ENCODE results near the gene ENO1. TPM values are rescaled to one million over a fixed set of nuclear protein-coding genes. Genes with fewer than 3 reads are reported as not detected.

The ENO1 gene
- total RNA-seq, 1 donor from 2014 or later = 2,577 TPM

GRCh38 chr1:8863138-8863537, 15.3 kb downstream of the ENO1 start:
- no peak for DNase-seq (ENCODE audit: low read depth)
- no peak for TF ChIP-seq CTCF (conservative IDR thresholded peaks at IDR 0.05; ENCODE audit: low read depth, low read length)
- H3K4me3 ChIP-seq (ENCODE audit: low read depth, low read length) = no peak overlapping the region

GRCh38 chr1:8862528-8862927, 16.0 kb downstream of the ENO1 start:
- DNase-seq (ENCODE audit: low read depth) = no peak
- TF ChIP-seq CTCF (conservative IDR thresholded peaks at IDR 0.05; ENCODE audit: low read depth, low read length) = peak; percentile 57
- no peak overlapping the region for H3K4me3 ChIP-seq (ENCODE audit: low read depth, low read length)

- no peak overlapping the region for H3K4me3 ChIP-seq (ENCODE audit: low read depth, low read length)
- no peak for DNase-seq (ENCODE audit: low read depth)
- no peak for TF ChIP-seq CTCF (conservative IDR thresholded peaks at IDR 0.05; ENCODE audit: low read depth, low read length)
Observed at GRCh38 chr1:8860738-8861516, 17.6 kb downstream of the ENO1 start.

GRCh38 chr1:8858888-8859706, 19.4 kb downstream of the ENO1 start:
- DNase-seq (ENCODE audit: low read depth) = no peak
- TF ChIP-seq CTCF (conservative IDR thresholded peaks at IDR 0.05; ENCODE audit: low read depth, low read length) = peak; percentile 71
- no peak overlapping the region for H3K4me3 ChIP-seq (ENCODE audit: low read depth, low read length)

GRCh38 chr1:8858112-8858668, 20.3 kb downstream of the ENO1 start:
- TF ChIP-seq CTCF (conservative IDR thresholded peaks at IDR 0.05; ENCODE audit: low read depth, low read length) = no peak
- no peak overlapping the region for H3K4me3 ChIP-seq (ENCODE audit: low read depth, low read length)
- DNase-seq (ENCODE audit: low read depth) = no peak

GRCh38 chr1:8856689-8857412, 21.6 kb downstream of the ENO1 start:
- H3K4me3 ChIP-seq (ENCODE audit: low read depth, low read length) = no peak overlapping the region
- no peak for TF ChIP-seq CTCF (conservative IDR thresholded peaks at IDR 0.05; ENCODE audit: low read depth, low read length)
- no peak for DNase-seq (ENCODE audit: low read depth)
